K562 (cell line): Measurements from ENCODE around the gene ZNF74. TPM values are rescaled to one million over a fixed set of nuclear protein-coding genes. Genes with fewer than 3 reads are reported as not detected.

ENCODE experiments used
- CHD4 ChIP-seq: fragments of 200-600 bp; sonication (generic); IDR thresholded peaks from 3 replicates; pipeline ENCODE4 v1.6.1; 2012; ENCODE audit warnings: low read depth, mild to moderate bottlenecking, mixed read lengths, low read length, inconsistent platforms; ENCODE audit not compliant: insufficient read depth, insufficient replicate concordance, poor library complexity, severe bottlenecking
- FIP1L1 ChIP-seq: fragments of 200-400 bp; formaldehyde crosslinking; IDR thresholded peaks from 2 replicates; pipeline ENCODE4 v1.6.1; 2018; ENCODE audit warnings: mild to moderate bottlenecking, low read depth, low read length; ENCODE audit not compliant: poor library complexity, severe bottlenecking
- IRF2 ChIP-seq: sonication (generic); formaldehyde crosslinking; IDR thresholded peaks from 2 replicates; pipeline ENCODE4 v1.8.1; 2022; ENCODE audit warnings: mild to moderate bottlenecking, missing genetic modification reagents
- MCM7 ChIP-seq, 2 experiments: fragments of 450-650 bp; IDR thresholded peaks; 2 replicates each; pipeline ENCODE4 v1.6.1; 2016 to 2018
- SP2 ChIP-seq: IDR thresholded peaks from 2 replicates; pipeline ENCODE4 v1.6.1; 2011; ENCODE audit warnings: mild to moderate bottlenecking, low read depth, low read length, moderate library complexity; ENCODE audit not compliant: poor library complexity, severe bottlenecking; ENCODE audit errors: extremely low read depth
- THRAP3 ChIP-seq: fragments of 450-650 bp; IDR thresholded peaks from 2 replicates; pipeline ENCODE4 v1.6.1; 2016; ENCODE audit warnings: mild to moderate bottlenecking, inconsistent platforms, borderline replicate concordance
- ZNF436 ChIP-seq: fragments of 250-450, 450-650 bp; sonication (Bioruptor Pico); formaldehyde crosslinking; IDR thresholded peaks from 2 replicates; pipeline ENCODE4 v1.7.0; 2020; ENCODE audit warnings: mild to moderate bottlenecking
- polyA plus RNA-seq, 8 experiments: library from polyadenylated mRNA; depleted of rRNA in 4 of 8; stranded (reverse) in 5 of 8; unstranded in 3 of 8; fragments of >200 nt; fragmentation: Nextera tagmentation in 2 of 8; fragmentation: Illumina TruSeq in 1 of 8; extraction: Ambion mirVana in 2 of 8; extraction: Trizol in 1 of 8; gene quantifications; 2 replicates each; pipeline versions ENCODE4 v1.2.1 to v1.2.3, GENCODE V29; 2011 to 2014; ENCODE audit warnings: inconsistent platforms in 1 of 8, missing spikeins in 1 of 8
- total RNA-seq, 7 experiments: library from RNA; depleted of rRNA in 6 of 7; stranded (reverse); fragments of >200 nt in 6 of 7; fragmentation: Illumina TruSeq in 2 of 7; extraction: Trizol in 2 of 7; gene quantifications; 2 replicates each; pipeline versions ENCODE4 v1.2.1 to v1.2.3, GENCODE V29; 2011 to 2021; ENCODE audit warnings: low replicate concordance in 1 of 7
- TF ChIP-seq, protein P1 (sequence below): fragments of 450-650 bp; IDR thresholded peaks from one replicate; pipeline ENCODE4 v1.6.1; 2018; ENCODE audit warnings: mild to moderate bottlenecking, moderate library complexity; ENCODE audit not compliant: partially characterized antibody
- TF ChIP-seq, protein P2 (sequence below), 2 experiments: IDR thresholded peaks; 2 replicates each; pipeline ENCODE4 v1.6.1; 2012; ENCODE audit warnings: improper control_type of control experiment in 2 of 2, low read depth in 2 of 2, low read length in 2 of 2, borderline replicate concordance in 1 of 2
- TF ChIP-seq, protein P3 (sequence below), 2 experiments: fragments of 450-650 bp; conservative IDR thresholded peaks; 2 replicates each; pipeline ENCODE4 v1.6.1; 2017; ENCODE audit warnings: mild to moderate bottlenecking in 2 of 2, moderate library complexity in 2 of 2
- TF ChIP-seq, protein P4 (sequence below): sonication (generic); formaldehyde crosslinking; IDR thresholded peaks from 2 replicates; pipeline ENCODE4 v1.8.1; 2022; ENCODE audit warnings: missing genetic modification reagents
- TF ChIP-seq, protein P5 (sequence below): fragments of 450-650 bp; IDR thresholded peaks from 2 replicates; pipeline ENCODE4 v1.6.1; 2014; ENCODE audit warnings: low read depth, mild to moderate bottlenecking, moderate library complexity, borderline replicate concordance
- TF ChIP-seq, protein P6 (sequence below): fragments of 150-350 bp; conservative IDR thresholded peaks from 2 replicates; pipeline ENCODE4 v1.6.1; 2014; ENCODE audit warnings: low read length

Gene ZNF74
- total and polyA plus RNA-seq, 9 of the 15 experiments (the other 6 are each of a cell fraction or from before 2014, with no cell fraction given) = 2.4 to 53.5 (median 31.5) TPM

DNA sequence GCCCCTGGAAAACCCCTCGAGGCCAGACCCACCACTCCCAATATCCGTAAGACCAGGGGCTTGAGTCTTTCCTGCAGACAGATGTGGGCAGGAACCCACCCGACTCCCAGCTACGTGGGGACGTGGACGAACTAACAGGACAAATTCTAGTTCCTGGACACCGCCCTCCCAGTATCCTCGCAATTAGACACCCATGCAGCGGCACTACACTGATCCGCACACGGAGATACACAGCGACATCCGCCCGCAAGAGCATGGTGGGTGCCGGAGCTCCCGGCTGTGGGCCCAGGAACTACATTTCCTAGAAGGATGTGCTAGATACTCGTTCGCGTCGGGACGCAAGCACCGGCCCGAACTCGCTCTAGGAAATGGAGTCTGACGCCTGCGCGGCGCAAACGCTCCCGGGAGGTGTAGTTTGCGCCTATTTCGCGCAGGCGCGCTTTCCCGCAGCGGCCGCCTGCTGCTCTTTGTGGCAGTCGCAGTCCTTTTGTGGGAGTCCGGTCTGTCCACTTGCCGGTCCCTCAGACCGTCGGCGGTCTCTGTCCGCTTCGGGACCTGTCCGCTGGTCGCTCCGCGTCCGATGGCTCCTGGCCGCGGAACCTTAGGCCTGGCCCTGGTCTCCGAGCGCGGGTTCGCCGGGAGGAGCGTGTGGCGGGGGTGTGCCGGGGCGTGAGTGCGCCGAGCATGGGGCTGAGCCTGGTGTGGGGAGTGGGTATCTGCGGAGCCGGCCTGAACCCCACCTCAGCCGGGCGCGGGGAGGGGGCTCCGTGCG is at the start of gene ZNF74 (continued):
- TF ChIP-seq MCM7 (IDR thresholded peaks at IDR 0.05) = no peak
- TF ChIP-seq, protein P1, sequence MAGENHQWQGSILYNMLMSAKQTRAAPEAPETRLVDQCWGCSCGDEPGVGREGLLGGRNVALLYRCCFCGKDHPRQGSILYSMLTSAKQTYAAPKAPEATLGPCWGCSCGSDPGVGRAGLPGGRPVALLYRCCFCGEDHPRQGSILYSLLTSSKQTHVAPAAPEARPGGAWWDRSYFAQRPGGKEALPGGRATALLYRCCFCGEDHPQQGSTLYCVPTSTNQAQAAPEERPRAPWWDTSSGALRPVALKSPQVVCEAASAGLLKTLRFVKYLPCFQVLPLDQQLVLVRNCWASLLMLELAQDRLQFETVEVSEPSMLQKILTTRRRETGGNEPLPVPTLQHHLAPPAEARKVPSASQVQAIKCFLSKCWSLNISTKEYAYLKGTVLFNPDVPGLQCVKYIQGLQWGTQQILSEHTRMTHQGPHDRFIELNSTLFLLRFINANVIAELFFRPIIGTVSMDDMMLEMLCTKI = no peak
- TF ChIP-seq, protein P2, sequence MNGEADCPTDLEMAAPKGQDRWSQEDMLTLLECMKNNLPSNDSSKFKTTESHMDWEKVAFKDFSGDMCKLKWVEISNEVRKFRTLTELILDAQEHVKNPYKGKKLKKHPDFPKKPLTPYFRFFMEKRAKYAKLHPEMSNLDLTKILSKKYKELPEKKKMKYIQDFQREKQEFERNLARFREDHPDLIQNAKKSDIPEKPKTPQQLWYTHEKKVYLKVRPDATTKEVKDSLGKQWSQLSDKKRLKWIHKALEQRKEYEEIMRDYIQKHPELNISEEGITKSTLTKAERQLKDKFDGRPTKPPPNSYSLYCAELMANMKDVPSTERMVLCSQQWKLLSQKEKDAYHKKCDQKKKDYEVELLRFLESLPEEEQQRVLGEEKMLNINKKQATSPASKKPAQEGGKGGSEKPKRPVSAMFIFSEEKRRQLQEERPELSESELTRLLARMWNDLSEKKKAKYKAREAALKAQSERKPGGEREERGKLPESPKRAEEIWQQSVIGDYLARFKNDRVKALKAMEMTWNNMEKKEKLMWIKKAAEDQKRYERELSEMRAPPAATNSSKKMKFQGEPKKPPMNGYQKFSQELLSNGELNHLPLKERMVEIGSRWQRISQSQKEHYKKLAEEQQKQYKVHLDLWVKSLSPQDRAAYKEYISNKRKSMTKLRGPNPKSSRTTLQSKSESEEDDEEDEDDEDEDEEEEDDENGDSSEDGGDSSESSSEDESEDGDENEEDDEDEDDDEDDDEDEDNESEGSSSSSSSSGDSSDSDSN (IDR thresholded peaks at IDR 0.05; ENCODE audit: borderline replicate concordance in 1 of 2, low read depth in 2 of 2, low read length in 2 of 2) = peak; percentile 99
- TF ChIP-seq IRF2 (CRISPR knock-in tag) = no peak
- TF ChIP-seq, protein P3, sequence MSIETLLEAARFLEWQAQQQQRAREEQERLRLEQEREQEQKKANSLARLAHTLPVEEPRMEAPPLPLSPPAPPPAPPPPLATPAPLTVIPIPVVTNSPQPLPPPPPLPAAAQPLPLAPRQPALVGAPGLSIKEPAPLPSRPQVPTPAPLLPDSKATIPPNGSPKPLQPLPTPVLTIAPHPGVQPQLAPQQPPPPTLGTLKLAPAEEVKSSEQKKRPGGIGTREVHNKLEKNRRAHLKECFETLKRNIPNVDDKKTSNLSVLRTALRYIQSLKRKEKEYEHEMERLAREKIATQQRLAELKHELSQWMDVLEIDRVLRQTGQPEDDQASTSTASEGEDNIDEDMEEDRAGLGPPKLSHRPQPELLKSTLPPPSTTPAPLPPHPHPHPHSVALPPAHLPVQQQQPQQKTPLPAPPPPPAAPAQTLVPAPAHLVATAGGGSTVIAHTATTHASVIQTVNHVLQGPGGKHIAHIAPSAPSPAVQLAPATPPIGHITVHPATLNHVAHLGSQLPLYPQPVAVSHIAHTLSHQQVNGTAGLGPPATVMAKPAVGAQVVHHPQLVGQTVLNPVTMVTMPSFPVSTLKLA (conservative IDR thresholded peaks at IDR 0.05) = no peak
- no peak for TF ChIP-seq SP2
- TF ChIP-seq, protein P4, sequence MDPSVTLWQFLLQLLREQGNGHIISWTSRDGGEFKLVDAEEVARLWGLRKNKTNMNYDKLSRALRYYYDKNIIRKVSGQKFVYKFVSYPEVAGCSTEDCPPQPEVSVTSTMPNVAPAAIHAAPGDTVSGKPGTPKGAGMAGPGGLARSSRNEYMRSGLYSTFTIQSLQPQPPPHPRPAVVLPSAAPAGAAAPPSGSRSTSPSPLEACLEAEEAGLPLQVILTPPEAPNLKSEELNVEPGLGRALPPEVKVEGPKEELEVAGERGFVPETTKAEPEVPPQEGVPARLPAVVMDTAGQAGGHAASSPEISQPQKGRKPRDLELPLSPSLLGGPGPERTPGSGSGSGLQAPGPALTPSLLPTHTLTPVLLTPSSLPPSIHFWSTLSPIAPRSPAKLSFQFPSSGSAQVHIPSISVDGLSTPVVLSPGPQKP = no peak
- peak; percentile 99 for TF ChIP-seq FIP1L1
- no peak for TF ChIP-seq THRAP3
- TF ChIP-seq, protein P5, sequence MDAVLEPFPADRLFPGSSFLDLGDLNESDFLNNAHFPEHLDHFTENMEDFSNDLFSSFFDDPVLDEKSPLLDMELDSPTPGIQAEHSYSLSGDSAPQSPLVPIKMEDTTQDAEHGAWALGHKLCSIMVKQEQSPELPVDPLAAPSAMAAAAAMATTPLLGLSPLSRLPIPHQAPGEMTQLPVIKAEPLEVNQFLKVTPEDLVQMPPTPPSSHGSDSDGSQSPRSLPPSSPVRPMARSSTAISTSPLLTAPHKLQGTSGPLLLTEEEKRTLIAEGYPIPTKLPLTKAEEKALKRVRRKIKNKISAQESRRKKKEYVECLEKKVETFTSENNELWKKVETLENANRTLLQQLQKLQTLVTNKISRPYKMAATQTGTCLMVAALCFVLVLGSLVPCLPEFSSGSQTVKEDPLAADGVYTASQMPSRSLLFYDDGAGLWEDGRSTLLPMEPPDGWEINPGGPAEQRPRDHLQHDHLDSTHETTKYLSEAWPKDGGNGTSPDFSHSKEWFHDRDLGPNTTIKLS = no peak
- TF ChIP-seq ZNF436 = 0 out of 2 replicates have a peak, but pooled peaks have one; percentile 43
- TF ChIP-seq CHD4 = no peak
- TF ChIP-seq, protein P6, sequence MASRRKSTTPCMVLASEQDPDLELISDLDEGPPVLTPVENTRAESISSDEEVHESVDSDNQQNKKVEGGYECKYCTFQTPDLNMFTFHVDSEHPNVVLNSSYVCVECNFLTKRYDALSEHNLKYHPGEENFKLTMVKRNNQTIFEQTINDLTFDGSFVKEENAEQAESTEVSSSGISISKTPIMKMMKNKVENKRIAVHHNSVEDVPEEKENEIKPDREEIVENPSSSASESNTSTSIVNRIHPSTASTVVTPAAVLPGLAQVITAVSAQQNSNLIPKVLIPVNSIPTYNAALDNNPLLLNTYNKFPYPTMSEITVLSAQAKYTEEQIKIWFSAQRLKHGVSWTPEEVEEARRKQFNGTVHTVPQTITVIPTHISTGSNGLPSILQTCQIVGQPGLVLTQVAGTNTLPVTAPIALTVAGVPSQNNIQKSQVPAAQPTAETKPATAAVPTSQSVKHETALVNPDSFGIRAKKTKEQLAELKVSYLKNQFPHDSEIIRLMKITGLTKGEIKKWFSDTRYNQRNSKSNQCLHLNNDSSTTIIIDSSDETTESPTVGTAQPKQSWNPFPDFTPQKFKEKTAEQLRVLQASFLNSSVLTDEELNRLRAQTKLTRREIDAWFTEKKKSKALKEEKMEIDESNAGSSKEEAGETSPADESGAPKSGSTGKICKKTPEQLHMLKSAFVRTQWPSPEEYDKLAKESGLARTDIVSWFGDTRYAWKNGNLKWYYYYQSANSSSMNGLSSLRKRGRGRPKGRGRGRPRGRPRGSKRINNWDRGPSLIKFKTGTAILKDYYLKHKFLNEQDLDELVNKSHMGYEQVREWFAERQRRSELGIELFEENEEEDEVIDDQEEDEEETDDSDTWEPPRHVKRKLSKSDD = peak; percentile 69; the same call in 1 of the 2 replicates
